ENCODE measurements around the gene SLC16A4.
"Not testable (repeated sequence)": the region's sequence is repeated elsewhere in the genome, so short reads cannot be mapped to it uniquely, and the experiment has no call there.

SLC16A4 gene

DNA sequence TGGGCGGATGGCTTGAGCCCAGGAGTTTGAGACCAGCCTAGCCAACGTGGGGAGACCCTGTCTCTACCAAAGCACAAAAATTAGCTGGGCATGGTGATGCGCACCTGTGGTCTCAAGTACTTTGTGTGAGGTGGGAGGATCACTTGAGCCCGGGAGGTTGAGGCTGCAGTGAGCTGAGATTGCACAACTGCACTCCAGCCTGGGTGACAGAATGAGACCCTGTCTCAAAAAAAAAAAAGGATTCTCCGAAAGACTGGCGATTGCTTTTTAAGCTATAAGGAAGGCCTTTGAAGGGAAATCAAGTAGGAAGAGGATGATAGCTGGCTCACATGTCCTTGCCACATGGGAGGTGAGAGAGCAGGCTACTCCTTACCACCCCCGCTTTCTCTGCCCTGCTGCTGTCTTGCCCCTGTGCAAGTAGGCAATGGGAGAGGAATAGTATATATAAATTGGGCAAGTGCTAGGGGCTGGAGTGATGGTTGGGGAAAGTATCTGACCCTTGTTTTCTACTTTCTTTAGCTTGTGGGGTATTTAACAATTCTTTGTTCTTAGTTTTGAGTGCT, 20.4 kb upstream of the SLC16A4 start:
- in situ Hi-C loops (cut with HindIII; ENCODE audit: low sequenced_read_pairs): no loop called here
- no peak for TF ChIP-seq CTCF (IDR thresholded peaks at IDR 0.05; ENCODE audit: low read depth, low read length, missing control alignments)
- DNase-seq (ENCODE audit: low read depth): no peak
- no peak overlapping the region for H3K4me3 ChIP-seq (ENCODE audit: low read depth, low read length)

DNA sequence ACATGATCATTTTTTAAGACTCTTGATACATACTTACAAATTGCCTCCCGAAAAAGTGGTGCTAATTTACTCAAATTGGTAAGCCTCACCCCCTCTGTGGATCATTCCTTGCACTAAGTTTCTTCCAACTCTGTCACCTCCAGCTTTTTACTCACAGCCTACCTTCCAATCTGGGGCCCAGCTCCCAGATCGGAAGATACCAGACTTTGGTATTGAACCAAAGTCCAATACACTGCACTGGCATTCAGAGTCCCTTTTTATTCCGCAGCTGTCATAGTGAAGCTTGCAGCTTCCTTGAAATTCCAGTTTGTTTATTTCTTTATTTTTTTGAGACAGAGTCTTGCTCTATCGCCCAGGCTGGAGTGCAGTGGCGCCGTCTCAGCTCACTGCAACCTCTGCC, 18.5 kb upstream of the SLC16A4 start:
- no peak for TF ChIP-seq CTCF (IDR thresholded peaks at IDR 0.05; ENCODE audit: low read depth, low read length, missing control alignments)
- H3K4me3 ChIP-seq (ENCODE audit: low read depth, low read length): no peak overlapping the region
- no peak for DNase-seq (ENCODE audit: low read depth)
- in situ Hi-C loops (cut with HindIII; ENCODE audit: low sequenced_read_pairs): no loop called here

DNA sequence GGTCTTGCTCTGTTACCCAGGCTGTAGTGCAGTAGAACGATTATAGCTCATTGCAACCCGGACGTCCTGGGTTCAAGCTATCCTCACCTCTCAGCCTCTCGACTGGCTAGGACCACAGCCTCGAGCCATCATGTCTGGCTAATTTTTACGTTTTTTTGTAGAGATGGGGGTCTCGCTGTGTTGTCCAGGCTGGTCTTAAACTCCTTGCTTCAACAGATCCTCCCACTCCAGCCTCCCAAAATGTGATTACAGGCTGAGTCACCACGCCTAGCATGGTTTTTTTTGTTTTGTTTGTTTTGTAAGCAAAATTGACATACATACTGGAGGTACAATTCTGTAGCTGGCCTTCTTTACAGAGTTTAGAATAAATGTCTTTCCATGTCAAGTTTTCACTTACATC, 17.7 kb upstream of the SLC16A4 start:
- DNase-seq (ENCODE audit: low read depth): no peak
- H3K4me3 ChIP-seq (ENCODE audit: low read depth, low read length): no peak overlapping the region
- in situ Hi-C loops (cut with HindIII; ENCODE audit: low sequenced_read_pairs): no loop called here
- no peak for TF ChIP-seq CTCF (IDR thresholded peaks at IDR 0.05; ENCODE audit: low read depth, low read length, missing control alignments)

- DNase-seq (ENCODE audit: low read depth): peak; percentile 78
- peak within 1 kb of the TSS; percentile 79 for H3K4me3 ChIP-seq (ENCODE audit: low read depth, low read length)
- no peak for TF ChIP-seq CTCF (IDR thresholded peaks at IDR 0.05; ENCODE audit: low read depth, low read length, missing control alignments)
- in situ Hi-C loops (cut with HindIII; ENCODE audit: low sequenced_read_pairs): no loop called here
Observed at GRCh38 chr1:110407260-110408210, 16.7 kb upstream of the SLC16A4 start, which contains the start of gene LAMTOR5. LAMTOR5 (minus strand) TSS chr1:110407694; CDS start chr1:110407620, 74 bp downstream.

- in situ Hi-C loops (cut with HindIII; ENCODE audit: low sequenced_read_pairs); DNase-seq (ENCODE audit: low read depth): not testable (repeated sequence)
- H3K4me3 ChIP-seq (ENCODE audit: low read depth, low read length): peak overlapping the region; percentile 79
Observed at GRCh38 chr1:110406407-110406806, 15.6 kb upstream of the SLC16A4 start.

DNA sequence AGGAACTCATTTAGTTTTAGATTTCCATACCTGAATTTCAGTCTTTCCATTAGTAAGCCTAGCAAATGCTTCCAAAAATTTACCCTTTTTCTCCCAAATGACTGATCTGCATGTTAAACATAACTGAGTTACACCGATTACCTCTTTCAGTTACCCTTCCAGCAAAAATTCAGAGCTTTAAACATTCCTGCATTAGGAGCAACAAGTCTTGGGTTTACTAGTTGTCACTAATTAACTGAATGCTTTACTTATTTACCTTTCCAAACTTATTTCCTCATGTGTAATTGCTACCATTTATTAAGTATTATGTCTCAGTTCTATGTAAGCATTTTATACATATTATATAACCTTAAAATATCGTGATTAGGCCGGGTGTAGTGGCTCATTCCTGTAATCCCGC, 13.6 kb upstream of the SLC16A4 start:
- in situ Hi-C loops (cut with HindIII; ENCODE audit: low sequenced_read_pairs): no loop called here
- no peak for DNase-seq (ENCODE audit: low read depth)
- no peak overlapping the region for H3K4me3 ChIP-seq (ENCODE audit: low read depth, low read length)
- no peak for TF ChIP-seq CTCF (IDR thresholded peaks at IDR 0.05; ENCODE audit: low read depth, low read length, missing control alignments)

GRCh38 chr1:110403805-110404204, 13.0 kb upstream of the SLC16A4 start:
- in situ Hi-C loops (cut with HindIII; ENCODE audit: low sequenced_read_pairs): no loop called here
- no peak for DNase-seq (ENCODE audit: low read depth)
- H3K4me3 ChIP-seq (ENCODE audit: low read depth, low read length): no peak overlapping the region
- no peak for TF ChIP-seq CTCF (IDR thresholded peaks at IDR 0.05; ENCODE audit: low read depth, low read length, missing control alignments)

GRCh38 chr1:110396259-110396958, 5.6 kb upstream of the SLC16A4 start:
- H3K4me3 ChIP-seq (ENCODE audit: low read depth, low read length); in situ Hi-C loops (cut with HindIII; ENCODE audit: low sequenced_read_pairs); DNase-seq (ENCODE audit: low read depth): not testable (repeated sequence)
